Mesendoderm (in vitro differentiated cells): ENCODE data around the gene HPS1.

Experiments
- DNase-seq: peaks from one replicate; pipeline ENCODE4 v3.0.0; 2013
- H2AK5ac ChIP-seq: 2 replicates; pipeline ENCODE4 v1.6.1; 2013; ENCODE audit warnings: low read length, inconsistent platforms
- H2BK120ac ChIP-seq: 2 replicates; pipeline ENCODE4 v1.6.1; 2013; ENCODE audit warnings: low read depth, mild to moderate bottlenecking, low read length, moderate library complexity, mixed read lengths
- H2BK15ac ChIP-seq: replicated peaks from 2 replicates; pipeline ENCODE4 v1.6.1; 2013; ENCODE audit warnings: low read depth, mild to moderate bottlenecking, moderate library complexity
- H2BK5ac ChIP-seq: 2 replicates; pipeline ENCODE4 v1.6.1; 2013; ENCODE audit warnings: low read length, inconsistent platforms
- H3K18ac ChIP-seq: 2 replicates; pipeline ENCODE4 v1.6.1; 2013; ENCODE audit warnings: mild to moderate bottlenecking, low read length, mixed read lengths
- H3K23ac ChIP-seq: one replicate; pipeline ENCODE4 v1.6.1; 2013; ENCODE audit warnings: low read length
- H3K27ac ChIP-seq: 2 replicates; pipeline ENCODE4 v1.5.1; 2013; ENCODE audit warnings: low read depth, mild to moderate bottlenecking, inconsistent platforms, low read length, moderate library complexity
- H3K27me3 ChIP-seq: 2 replicates; pipeline ENCODE4 v1.6.1; 2013; ENCODE audit warnings: low read length, control low read depth, mild to moderate bottlenecking, inconsistent platforms; ENCODE audit not compliant: insufficient read depth, poor library complexity
- H3K36me3 ChIP-seq: 2 replicates; pipeline ENCODE4 v1.6.1; 2013; ENCODE audit warnings: low read length, inconsistent platforms; ENCODE audit not compliant: control insufficient read depth, insufficient read depth
- H3K4ac ChIP-seq: one replicate; pipeline ENCODE4 v1.6.1; 2013; ENCODE audit warnings: low read depth, mild to moderate bottlenecking, low read length, moderate library complexity
- H3K4me1 ChIP-seq: 2 replicates; pipeline ENCODE4 v1.6.1; 2013; ENCODE audit warnings: low read depth, low read length, inconsistent platforms; ENCODE audit not compliant: control insufficient read depth
- H3K4me2 ChIP-seq: 2 replicates; pipeline ENCODE4 v1.6.1; 2013; ENCODE audit warnings: low read length
- H3K4me3 ChIP-seq: 2 replicates; pipeline ENCODE4 v1.5.1; 2013; ENCODE audit warnings: mild to moderate bottlenecking, low read length
- H3K56ac ChIP-seq: one replicate; pipeline ENCODE4 v1.6.1; 2013; ENCODE audit warnings: low read length
- H3K79me1 ChIP-seq: 2 replicates; pipeline ENCODE4 v1.6.1; 2013; ENCODE audit warnings: low read length, inconsistent platforms
- H3K79me2 ChIP-seq: 2 replicates; pipeline ENCODE4 v1.6.1; 2013; ENCODE audit warnings: mild to moderate bottlenecking, low read length; ENCODE audit not compliant: control insufficient read depth, insufficient read depth
- H3K9ac ChIP-seq: 2 replicates; pipeline ENCODE4 v1.6.1; 2013; ENCODE audit warnings: low read length, inconsistent platforms
- H4K5ac ChIP-seq: one replicate; pipeline ENCODE4 v1.6.1; 2013; ENCODE audit warnings: low read length
- H4K8ac ChIP-seq: one replicate; pipeline ENCODE4 v1.6.1; 2013; ENCODE audit warnings: low read depth, mild to moderate bottlenecking, control low read depth, low read length, moderate library complexity
- WGBS: extraction: QIAGEN DNeasy Blood & Tissue Kit; methylation state at CpG from one replicate; pipeline ENCODE4 v1.1.7; 2013; ENCODE audit warnings: low lambda C conversion rate, missing lambda C conversion rate; ENCODE audit not compliant: insufficient coverage; ENCODE audit errors: extremely low coverage; 5-methylcytosine and 5-hydroxymethylcytosine counted together

HPS1 gene

GRCh38 chr10:98486421-98486820 is 39.7 kb upstream of the HPS1 start:
- Histone ChIP-seq H3K79me2 (no peaks in the 10 kb centered on the region), H3K4me2 (no peak overlapping the region), H3K23ac (no peak overlapping the region), H3K4ac (no peak overlapping the region), H3K27ac (no peak overlapping the region), H3K4me1 (no peaks in the 10 kb centered on the region), H3K18ac (no peak overlapping the region), H3K79me1 (no peaks in the 10 kb centered on the region), H2BK120ac (no peak overlapping the region), H3K27me3 (peaks cover 1% of the 10 kb centered on the region), H4K5ac (no peak overlapping the region), H4K8ac (no peak overlapping the region), H3K9ac (no peak overlapping the region), H2BK15ac (no peak overlapping the region), H2AK5ac (no peak overlapping the region), H3K36me3 (no peaks in the 10 kb centered on the region), H3K4me3 (no peak overlapping the region), H3K56ac (no peak overlapping the region), H2BK5ac (no peak overlapping the region)
- peak; percentile 13 for DNase-seq
- no CpG with 5 or more reads among the region's 3 CpGs for WGBS

DNA sequence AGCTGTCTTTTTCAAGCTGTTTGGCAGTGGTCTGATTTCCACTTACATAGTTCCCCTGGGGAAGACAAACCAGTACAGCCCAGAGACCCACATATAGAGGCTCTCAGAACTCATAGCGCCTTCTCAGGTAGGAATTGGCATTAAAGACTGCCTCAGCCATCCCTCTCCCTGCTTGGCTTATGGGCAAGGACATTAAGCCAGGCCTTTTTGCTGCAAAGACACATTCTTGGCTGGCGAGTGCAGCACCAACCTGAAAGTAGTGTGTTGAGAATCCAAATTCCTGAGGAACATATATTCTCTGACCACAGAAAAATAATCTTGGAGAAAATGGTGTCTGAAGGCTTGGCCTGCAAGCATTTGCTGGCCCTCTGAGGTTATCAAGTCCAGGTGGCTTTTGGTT is 39.2 kb upstream of the HPS1 start:
- H2BK15ac ChIP-seq: no peak overlapping the region
- no peak overlapping the region for H2BK120ac ChIP-seq
- DNase-seq: peak; percentile 42
- no CpG with 5 or more reads among the region's 2 CpGs for WGBS
- no peaks in the 10 kb centered on the region for H3K36me3 ChIP-seq
- no peaks in the 10 kb centered on the region for H3K79me1 ChIP-seq
- no peak overlapping the region for H4K8ac ChIP-seq
- no peak overlapping the region for H2BK5ac ChIP-seq
- H4K5ac ChIP-seq: no peak overlapping the region
- H3K4me1 ChIP-seq: no peaks in the 10 kb centered on the region
- no peak overlapping the region for H3K4me3 ChIP-seq
- no peak overlapping the region for H3K56ac ChIP-seq
- no peak overlapping the region for H3K18ac ChIP-seq
- H3K23ac ChIP-seq: no peak overlapping the region
- H3K27me3 ChIP-seq: peaks cover 1% of the 10 kb centered on the region
- no peak overlapping the region for H3K9ac ChIP-seq
- H2AK5ac ChIP-seq: no peak overlapping the region
- H3K4ac ChIP-seq: no peak overlapping the region
- no peak overlapping the region for H3K4me2 ChIP-seq
- no peaks in the 10 kb centered on the region for H3K79me2 ChIP-seq
- no peak overlapping the region for H3K27ac ChIP-seq

- no peak overlapping the region for H3K4me3 ChIP-seq
- no peak overlapping the region for H3K27ac ChIP-seq
- H3K79me2 ChIP-seq: no peaks in the 10 kb centered on the region
- H3K79me1 ChIP-seq: no peaks in the 10 kb centered on the region
- H3K9ac ChIP-seq: no peak overlapping the region
- H2BK120ac ChIP-seq: no peak overlapping the region
- no peak overlapping the region for H2BK5ac ChIP-seq
- H3K18ac ChIP-seq: no peak overlapping the region
- no peak overlapping the region for H2BK15ac ChIP-seq
- no peak overlapping the region for H3K4ac ChIP-seq
- peaks cover 1% of the 10 kb centered on the region for H3K27me3 ChIP-seq
- H3K4me2 ChIP-seq: no peak overlapping the region
- H3K4me1 ChIP-seq: no peaks in the 10 kb centered on the region
- no peak overlapping the region for H4K5ac ChIP-seq
- no peak overlapping the region for H3K56ac ChIP-seq
- DNase-seq: no peak
- H4K8ac ChIP-seq: no peak overlapping the region
- H3K36me3 ChIP-seq: no peaks in the 10 kb centered on the region
- no peak overlapping the region for H3K23ac ChIP-seq
- no peak overlapping the region for H2AK5ac ChIP-seq
Measured at GRCh38 chr10:98483658-98484057, 36.9 kb upstream of the HPS1 start.

- H2AK5ac ChIP-seq: no peak overlapping the region
- no peak overlapping the region for H3K4me2 ChIP-seq
- no peak overlapping the region for H2BK120ac ChIP-seq
- H3K36me3 ChIP-seq: no peaks in the 10 kb centered on the region
- H3K4me3 ChIP-seq: no peak overlapping the region
- H2BK5ac ChIP-seq: no peak overlapping the region
- H2BK15ac ChIP-seq: no peak overlapping the region
- no CpG with 5 or more reads among the region's 2 CpGs for WGBS
- H3K56ac ChIP-seq: no peak overlapping the region
- H3K9ac ChIP-seq: no peak overlapping the region
- no peak for DNase-seq
- peaks cover 2% of the 10 kb centered on the region for H3K4me1 ChIP-seq
- no peak overlapping the region for H3K23ac ChIP-seq
- H3K18ac ChIP-seq: no peak overlapping the region
- no peak overlapping the region for H3K4ac ChIP-seq
- no peak overlapping the region for H4K5ac ChIP-seq
- no peaks in the 10 kb centered on the region for H3K27me3 ChIP-seq
- no peaks in the 10 kb centered on the region for H3K79me2 ChIP-seq
- H4K8ac ChIP-seq: no peak overlapping the region
- no peaks in the 10 kb centered on the region for H3K79me1 ChIP-seq
- no peak overlapping the region for H3K27ac ChIP-seq
Measured at GRCh38 chr10:98482096-98482495, 35.4 kb upstream of the HPS1 start.

- H3K4me3 ChIP-seq: no peak overlapping the region
- no CpG with 5 or more reads among the region's 5 CpGs for WGBS
- H3K4me1 ChIP-seq: peaks cover 2% of the 10 kb centered on the region
- H2BK15ac ChIP-seq: no peak overlapping the region
- H3K18ac ChIP-seq: no peak overlapping the region
- H3K27me3 ChIP-seq: no peaks in the 10 kb centered on the region
- H2BK120ac ChIP-seq: no peak overlapping the region
- no peak for DNase-seq
- H3K56ac ChIP-seq: no peak overlapping the region
- H3K79me2 ChIP-seq: no peaks in the 10 kb centered on the region
- H3K4me2 ChIP-seq: no peak overlapping the region
- H3K79me1 ChIP-seq: no peaks in the 10 kb centered on the region
- no peak overlapping the region for H4K5ac ChIP-seq
- no peaks in the 10 kb centered on the region for H3K36me3 ChIP-seq
- H3K4ac ChIP-seq: no peak overlapping the region
- H2AK5ac ChIP-seq: no peak overlapping the region
- no peak overlapping the region for H3K23ac ChIP-seq
- no peak overlapping the region for H2BK5ac ChIP-seq
- H3K9ac ChIP-seq: no peak overlapping the region
- H4K8ac ChIP-seq: no peak overlapping the region
- no peak overlapping the region for H3K27ac ChIP-seq
Measured at GRCh38 chr10:98481404-98481945, 34.7 kb upstream of the HPS1 start.

DNA sequence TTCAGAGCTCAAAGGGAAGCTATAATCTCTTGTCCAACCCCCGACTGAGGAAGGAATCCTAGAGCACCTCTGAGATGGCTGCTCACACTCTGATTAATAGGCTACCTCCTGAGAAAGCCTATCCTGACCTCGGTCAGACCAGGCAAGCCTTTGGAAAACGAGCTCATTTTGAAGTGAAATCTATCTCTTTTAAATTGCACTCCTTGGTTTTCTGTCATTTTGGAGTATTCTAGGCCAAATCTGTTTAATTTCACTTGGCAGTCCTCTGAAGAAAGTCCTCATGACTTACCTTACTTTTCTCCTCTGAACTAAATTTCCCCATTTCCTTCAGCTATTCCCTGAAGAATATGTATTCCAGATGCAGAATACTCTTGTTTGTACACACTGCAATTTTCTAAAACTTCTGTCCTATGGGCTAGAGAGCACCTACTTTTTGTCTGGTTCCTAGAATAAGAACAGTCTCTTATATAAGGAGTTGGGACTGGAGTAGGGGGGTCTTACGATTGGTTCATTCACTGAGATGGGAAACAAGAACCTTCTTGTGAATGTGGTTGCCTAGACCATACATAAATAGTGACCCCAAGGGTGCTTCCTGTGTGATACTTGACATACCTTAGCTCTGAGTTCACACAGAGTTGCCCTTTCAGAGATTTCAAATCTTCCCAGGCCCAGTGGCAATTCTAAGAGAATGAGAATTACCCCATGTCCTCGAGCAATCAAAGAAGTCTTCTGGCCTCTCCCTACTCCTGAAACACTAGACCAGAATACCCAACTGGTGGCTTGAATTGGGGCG is 31.9 kb upstream of the HPS1 start:
- Histone ChIP-seq H2BK15ac (no peak overlapping the region), H3K79me1 (no peaks in the 10 kb centered on the region), H3K4ac (no peak overlapping the region), H3K36me3 (no peaks in the 10 kb centered on the region), H3K27ac (no peak overlapping the region), H3K4me2 (no peak overlapping the region), H3K56ac (no peak overlapping the region), H3K18ac (peak overlapping the region; percentile 40), H3K4me3 (no peak overlapping the region), H3K4me1 (peaks cover 2% of the 10 kb centered on the region), H3K23ac (no peak overlapping the region), H3K27me3 (no peaks in the 10 kb centered on the region), H2BK120ac (no peak overlapping the region), H2AK5ac (no peak overlapping the region), H2BK5ac (no peak overlapping the region), H4K8ac (no peak overlapping the region), H3K79me2 (no peaks in the 10 kb centered on the region), H4K5ac (no peak overlapping the region), H3K9ac (no peak overlapping the region)
- WGBS: no CpG with 5 or more reads among the region's 6 CpGs
- peak; percentile 79 for DNase-seq
